SH-SY5Y (cell line): ENCODE measurements around the gene UTP14C.

Experiments used
- GATA2 ChIP-seq: IDR thresholded peaks from 2 replicates; pipeline ENCODE4 v1.6.1; 2011; ENCODE audit warnings: mild to moderate bottlenecking, low read depth, low read length
- GATA3 ChIP-seq: IDR thresholded peaks from 2 replicates; pipeline ENCODE4 v1.6.1; 2011; ENCODE audit warnings: low read depth, mild to moderate bottlenecking, low read length, moderate library complexity

- no peak for TF ChIP-seq GATA3
- TF ChIP-seq GATA2, result no peak
Observed at GRCh38 chr13:52012512-52012836, 12.0 kb upstream of the UTP14C start.
